Effector memory CD8-positive, alpha-beta T cell (primary cell): ENCODE data around the gene NSMF.

Experiments
- ATAC-seq: fragments of 150-1000 bp; cut with Tn5 transposase; replicated peaks from 2 replicates; pipeline ENCODE4 v1.10.0; 2021; ENCODE audit warnings: mild to moderate bottlenecking, moderate library complexity
- DNase-seq, 3 experiments: peaks; one replicate each; pipeline ENCODE4 v3.0.0; 2021
- H3K27ac Mint-ChIP-seq, 2 donors: one replicate each; pipeline ENCODE4 v1.8.0; 2022; ENCODE audit warnings: mild to moderate bottlenecking in 2 of 2, mixed read lengths in 2 of 2, moderate library complexity in 2 of 2
- H3K27me3 Mint-ChIP-seq, 2 donors: one replicate each; pipeline ENCODE4 v1.8.0; 2022; ENCODE audit warnings: mixed read lengths in 2 of 2
- H3K36me3 Mint-ChIP-seq: one replicate; pipeline ENCODE4 v1.8.0; 2022; ENCODE audit warnings: mild to moderate bottlenecking, moderate library complexity, mixed read lengths; ENCODE audit not compliant: insufficient read depth
- H3K4me1 Mint-ChIP-seq, 2 donors: one replicate each; pipeline ENCODE4 v1.8.0; 2022; ENCODE audit warnings: low read depth in 2 of 2, mixed read lengths in 2 of 2
- H3K4me3 Mint-ChIP-seq, 2 donors: one replicate each; pipeline ENCODE4 v1.8.0; 2022; ENCODE audit warnings: mild to moderate bottlenecking in 2 of 2, mixed read lengths in 2 of 2, moderate library complexity in 2 of 2
- H3K9me3 Mint-ChIP-seq, 2 donors: one replicate each; pipeline ENCODE4 v1.8.0; 2022; ENCODE audit warnings: mixed read lengths in 2 of 2

NSMF gene

DNA sequence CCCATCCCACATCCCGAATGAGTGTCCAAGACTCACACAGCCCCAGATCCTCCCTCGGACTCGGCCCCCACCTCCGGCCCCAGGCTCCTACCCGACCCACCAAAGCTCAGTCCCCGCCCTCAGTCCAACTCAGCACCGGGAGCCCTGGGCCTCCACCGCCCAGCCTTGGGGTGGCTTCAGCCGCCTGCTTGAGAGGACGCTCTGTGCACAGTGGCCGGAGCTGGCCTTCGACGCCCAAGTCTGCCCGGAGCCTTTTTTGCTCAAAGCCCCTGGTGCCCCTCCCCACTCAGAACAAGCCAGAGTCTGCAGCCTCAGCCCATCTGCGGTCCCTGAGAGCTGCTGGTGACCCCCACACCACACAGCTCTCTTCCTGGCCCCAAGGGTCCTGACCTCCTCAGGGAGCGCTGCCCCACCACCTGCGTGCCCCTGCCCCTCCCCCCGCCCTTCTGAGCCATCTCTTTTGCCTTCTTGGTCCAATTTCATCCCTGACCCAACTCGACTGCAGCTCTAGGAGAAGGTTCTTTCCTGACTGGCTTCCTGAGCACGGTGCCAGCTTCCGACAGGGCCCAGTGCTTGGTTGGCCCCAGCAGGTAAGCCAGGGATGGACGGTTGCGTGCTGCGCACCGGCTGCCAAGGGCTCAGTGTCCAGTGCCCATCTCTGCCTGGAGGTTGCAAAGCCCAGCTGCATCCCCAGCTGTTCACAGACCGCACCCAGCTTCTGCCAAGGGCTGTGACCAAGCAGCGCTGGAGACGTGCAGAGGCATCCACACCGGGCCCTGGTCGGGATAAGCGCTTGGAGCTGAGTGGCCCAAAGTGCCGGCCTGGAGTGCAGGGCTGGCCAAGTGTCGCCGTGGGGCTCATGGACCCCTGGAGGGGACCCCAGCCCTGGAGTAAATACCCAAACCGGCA is 27.7 kb upstream of the NSMF start:
- Mint-ChIP-seq H3K36me3 (no peaks in the 10 kb centered on the region), H3K9me3 (no peaks in the 10 kb centered on the region)

DNA sequence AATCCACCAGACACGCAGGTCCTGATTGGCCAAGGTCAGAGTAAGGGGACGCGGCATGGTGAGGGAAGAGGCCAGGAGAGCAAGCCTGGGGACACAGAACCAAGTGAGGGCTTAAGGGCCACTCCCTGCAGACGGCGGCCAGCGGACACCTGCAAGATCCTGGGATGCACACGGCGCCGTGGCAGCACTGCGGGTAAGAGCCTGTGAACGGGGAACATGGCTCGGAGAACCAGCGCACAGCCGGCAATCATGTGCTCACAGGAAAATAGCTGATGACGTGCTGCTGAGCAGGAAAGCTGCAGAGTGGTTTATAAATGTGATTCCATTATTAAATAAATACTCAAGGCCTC is 27.0 kb upstream of the NSMF start:
- Mint-ChIP-seq H3K27ac (peak overlapping the region in 1 of 2 donors; percentile 41), H3K9me3 (no peaks in the 10 kb centered on the region)
- ATAC-seq, result no peak

More for the DNA sequence above, 27.7 kb upstream of the NSMF start:
- Mint-ChIP-seq H3K4me3 (no peak overlapping the region), H3K27ac (peak overlapping the region in 1 of 2 donors; percentile 41), H3K27me3 (no peaks in the 10 kb centered on the region), H3K4me1 (peaks cover 2 to 6% of the 10 kb centered on the region in 2 donors)
- no peak for ATAC-seq
- DNase-seq, result no peak

DNA sequence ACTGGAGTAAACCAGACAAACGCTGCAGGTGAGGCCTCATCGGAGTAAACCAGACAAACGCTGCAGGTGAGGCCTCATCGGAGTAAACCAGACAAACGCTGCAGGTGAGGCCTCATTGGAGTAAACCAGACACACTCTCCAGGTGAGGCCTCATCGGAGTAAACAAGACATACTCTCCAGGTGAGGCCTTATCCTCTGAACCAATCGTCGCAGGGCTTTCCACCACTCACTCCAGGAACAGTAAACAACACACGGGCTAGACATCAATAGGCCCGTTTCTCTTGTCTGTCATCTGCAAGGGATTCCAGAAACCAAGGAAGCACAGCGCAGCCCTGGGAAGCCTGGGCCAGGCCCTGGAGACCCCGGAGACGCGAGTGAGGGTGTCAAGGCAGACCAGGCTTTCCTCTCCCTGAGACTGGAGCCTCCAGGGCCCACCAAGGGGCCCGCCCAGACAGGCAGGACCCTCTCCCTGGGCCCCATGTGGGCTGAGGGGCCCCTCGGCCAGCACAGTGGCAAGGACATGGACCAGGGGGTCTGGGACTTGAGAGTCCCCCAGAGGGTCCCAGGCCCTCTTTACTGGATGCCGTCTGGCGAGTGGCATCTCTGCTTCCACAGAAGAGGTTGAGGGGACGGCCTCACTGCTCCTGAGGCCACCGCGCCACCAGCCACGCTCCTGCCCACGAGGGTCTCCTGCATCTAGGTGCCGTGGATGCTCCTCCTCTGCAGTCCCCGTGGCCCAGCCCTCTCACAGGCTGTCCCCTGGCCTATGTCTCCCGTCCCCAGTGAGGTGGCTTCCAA is 26.4 kb upstream of the NSMF start:
- no peaks in the 10 kb centered on the region for H3K9me3 Mint-ChIP-seq
- ATAC-seq (no peak), DNase-seq (no peak)
- H3K36me3 Mint-ChIP-seq, result no peaks in the 10 kb centered on the region
- peaks cover 1 to 8% of the 10 kb centered on the region in 2 donors for H3K4me1 Mint-ChIP-seq
- H3K4me3 Mint-ChIP-seq, result no peak overlapping the region
- H3K27ac Mint-ChIP-seq, result no peak overlapping the region
- H3K27me3 Mint-ChIP-seq, result no peaks in the 10 kb centered on the region

More for the DNA sequence above, 27.0 kb upstream of the NSMF start:
- Mint-ChIP-seq H3K4me3 (no peak overlapping the region), H3K27me3 (no peaks in the 10 kb centered on the region), H3K4me1 (peaks cover 4 to 8% of the 10 kb centered on the region in 2 donors), H3K36me3 (no peaks in the 10 kb centered on the region)
- no peak for DNase-seq

DNA sequence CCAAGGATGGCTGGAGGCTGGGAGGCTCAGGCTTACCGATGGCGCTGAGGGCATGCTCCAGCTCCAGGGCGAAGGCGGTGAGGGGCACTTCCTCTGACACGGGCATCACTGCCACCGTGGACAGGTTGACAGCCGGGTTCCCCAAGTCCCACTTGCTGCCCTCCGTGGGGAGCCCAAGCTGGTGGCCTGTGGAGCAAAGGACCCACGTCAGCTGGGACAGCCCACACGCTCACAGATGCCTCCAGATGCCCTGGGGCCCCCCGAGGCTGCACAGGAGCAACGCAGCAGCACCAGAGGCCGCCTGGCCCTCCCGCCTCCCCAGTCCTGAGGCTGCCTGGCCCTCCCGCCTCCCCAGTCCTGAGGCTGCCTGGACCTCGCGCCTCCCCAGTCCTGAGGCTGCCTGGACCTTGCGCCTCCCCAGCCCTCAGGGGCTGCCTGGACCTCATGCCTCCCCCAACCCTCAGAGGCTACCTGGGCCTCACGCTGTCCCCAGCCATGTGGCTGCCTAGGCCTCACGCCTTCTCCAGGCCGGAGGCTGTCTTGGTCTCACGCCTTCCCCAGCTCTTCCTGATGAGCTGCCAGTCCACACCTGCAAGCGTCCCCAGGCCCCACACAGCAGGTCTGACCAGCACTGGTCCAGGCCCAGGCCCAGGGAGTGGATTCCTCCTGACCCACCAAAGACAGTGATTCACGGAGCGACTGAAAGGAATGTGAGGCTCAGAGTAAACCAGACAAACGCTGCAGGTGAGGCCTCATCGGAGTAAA is 25.6 kb upstream of the NSMF start:
- no peak overlapping the region for H3K4me3 Mint-ChIP-seq
- H3K36me3 Mint-ChIP-seq, result no peaks in the 10 kb centered on the region
- H3K4me1 Mint-ChIP-seq, result peaks cover 1 to 8% of the 10 kb centered on the region in 2 donors
- ATAC-seq, result no peak
- no peak overlapping the region for H3K27ac Mint-ChIP-seq
- no peak for DNase-seq
- no peaks in the 10 kb centered on the region for H3K27me3 Mint-ChIP-seq
- no peaks in the 10 kb centered on the region for H3K9me3 Mint-ChIP-seq

DNA sequence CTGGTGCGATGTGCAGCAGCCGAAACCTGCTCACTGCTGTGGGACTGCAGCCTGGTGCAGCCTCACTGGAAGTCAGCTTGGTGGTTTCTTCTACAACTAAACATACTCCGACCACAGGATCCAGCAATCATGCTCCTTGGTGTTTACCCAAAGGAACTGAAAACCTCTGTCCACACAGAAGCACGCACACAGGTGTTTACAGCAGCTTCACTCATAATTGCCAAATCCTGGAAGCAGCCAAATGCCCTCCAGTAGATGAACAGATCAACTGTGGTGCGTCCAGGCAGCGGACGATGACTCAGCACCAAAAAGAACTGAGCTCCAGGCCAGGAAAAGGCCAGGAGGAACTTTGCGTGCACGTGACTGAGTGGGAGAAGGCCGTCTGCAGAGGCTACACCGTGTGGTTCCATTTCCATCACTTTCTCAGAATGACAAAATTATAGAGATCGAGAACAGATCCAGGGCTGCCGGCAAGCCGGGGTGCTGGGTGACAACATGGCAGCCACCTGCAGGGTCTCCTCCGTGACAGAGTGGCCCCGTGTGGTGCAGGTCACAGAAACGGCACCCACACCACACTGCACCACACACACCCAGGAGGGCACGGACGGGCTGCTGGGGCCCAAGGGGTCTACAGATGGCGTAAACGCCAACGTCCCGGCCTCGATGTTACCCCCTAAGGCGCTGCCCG is 23.1 kb upstream of the NSMF start:
- ATAC-seq (no peak), DNase-seq (no peak)
- Mint-ChIP-seq H3K27me3 (no peaks in the 10 kb centered on the region), H3K36me3 (no peaks in the 10 kb centered on the region), H3K4me3 (peak overlapping the region in 1 of 2 donors; percentile 13), H3K4me1 (peaks cover 1 to 8% of the 10 kb centered on the region in 2 donors), H3K9me3 (no peaks in the 10 kb centered on the region), H3K27ac (peak overlapping the region in 1 of 2 donors; percentile 8)

DNA sequence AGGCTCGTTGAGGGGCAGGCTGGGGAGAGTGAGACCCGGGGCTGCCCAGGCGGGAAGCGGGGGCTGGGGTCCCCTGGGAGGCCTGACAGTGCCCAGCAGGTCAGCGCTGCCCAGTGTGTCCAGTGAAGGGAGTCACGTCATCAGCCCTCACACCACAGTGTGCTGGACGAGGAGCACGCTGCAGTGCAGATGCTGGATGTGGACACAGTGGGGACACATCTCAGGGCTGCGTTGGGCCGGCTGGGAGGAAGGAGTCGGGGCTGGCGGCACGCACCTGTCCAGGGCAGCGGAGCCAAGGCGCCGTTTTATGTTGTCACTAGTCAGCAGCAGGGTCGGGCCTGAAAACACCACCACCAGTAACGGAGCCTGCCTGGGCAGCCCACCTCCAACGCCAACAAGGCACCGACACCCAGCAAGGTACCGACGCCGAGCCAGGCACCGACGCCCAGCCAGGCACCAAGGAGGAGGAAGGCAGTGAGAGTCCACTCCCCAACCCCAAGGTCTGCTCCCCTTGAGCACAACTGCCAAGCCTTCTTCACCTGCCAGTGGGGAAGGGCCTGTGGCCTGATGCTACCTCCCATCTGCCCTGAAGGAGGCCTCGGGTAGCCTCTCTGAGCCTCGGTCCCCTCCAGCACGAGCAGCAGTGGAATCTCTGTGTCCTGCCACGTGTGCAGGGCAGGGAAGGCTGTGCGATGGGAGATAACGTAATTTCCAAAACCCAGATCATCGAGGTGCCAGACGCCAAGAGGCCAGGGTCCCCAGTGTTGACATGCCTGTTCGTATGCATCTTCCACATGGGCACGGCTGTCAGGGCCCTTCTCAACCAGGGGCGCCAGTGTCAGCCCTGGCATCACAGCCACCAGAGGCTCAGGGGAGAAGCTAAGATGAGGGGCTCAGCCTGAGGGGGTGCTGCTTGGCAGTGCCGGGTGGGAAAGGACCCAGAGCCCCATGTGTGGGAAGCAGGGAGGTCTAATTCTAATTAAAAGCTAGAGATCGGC is 21.9 kb upstream of the NSMF start:
- no peak for ATAC-seq
- no peak overlapping the region for H3K27ac Mint-ChIP-seq
- no peak for DNase-seq
- no peak overlapping the region for H3K4me3 Mint-ChIP-seq
- H3K9me3 Mint-ChIP-seq, result peaks cover 0 to 4% of the 10 kb centered on the region in 2 donors
- H3K36me3 Mint-ChIP-seq, result no peaks in the 10 kb centered on the region
- H3K4me1 Mint-ChIP-seq, result peaks cover 1 to 8% of the 10 kb centered on the region in 2 donors
- H3K27me3 Mint-ChIP-seq, result no peaks in the 10 kb centered on the region

DNA sequence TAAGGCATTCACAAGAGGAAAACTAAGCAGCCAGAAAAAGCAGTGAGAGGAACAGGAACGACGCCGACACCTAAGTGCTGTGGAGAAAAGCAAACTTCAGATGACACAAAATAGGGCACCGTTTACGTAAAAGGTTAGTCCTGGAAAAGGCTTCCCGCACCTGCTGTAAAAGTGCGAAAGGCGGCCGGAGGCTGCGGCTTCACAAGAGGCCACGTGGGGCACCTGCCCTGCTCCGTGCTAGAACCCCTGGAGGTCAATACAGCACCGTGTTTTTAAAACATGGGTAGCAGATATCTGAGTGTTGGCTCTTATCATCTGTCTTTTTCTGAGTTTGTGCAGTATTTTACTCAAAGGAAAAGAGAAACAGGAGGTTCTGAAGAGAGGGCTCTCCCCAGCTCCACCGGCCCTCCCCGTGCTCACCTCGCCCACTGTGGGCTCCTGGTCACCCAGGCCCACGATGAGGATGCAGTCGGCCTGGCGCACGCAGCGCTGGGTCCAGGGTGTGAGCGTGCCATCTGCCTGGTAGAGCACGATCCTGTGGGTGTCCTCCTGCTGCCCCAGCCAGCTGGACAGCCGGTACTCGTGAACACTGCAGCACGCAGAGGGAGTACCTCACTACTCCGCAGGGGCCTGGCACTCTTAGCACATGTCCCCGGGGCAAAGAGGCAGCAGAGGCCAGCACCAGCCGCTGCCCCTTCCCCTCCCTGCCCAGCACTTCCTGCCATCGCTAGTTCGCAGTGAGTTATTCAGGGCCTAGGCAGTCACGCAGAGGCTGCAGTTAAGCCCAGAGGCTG is 21.0 kb upstream of the NSMF start:
- H3K36me3 Mint-ChIP-seq, result no peaks in the 10 kb centered on the region
- peaks cover 2 to 9% of the 10 kb centered on the region in 2 donors for H3K9me3 Mint-ChIP-seq
- DNase-seq, result no peak
- no peak for ATAC-seq
- H3K27ac Mint-ChIP-seq, result no peak overlapping the region
- no peak overlapping the region for H3K4me3 Mint-ChIP-seq
- peaks cover 1 to 8% of the 10 kb centered on the region in 2 donors for H3K4me1 Mint-ChIP-seq
- H3K27me3 Mint-ChIP-seq, result no peaks in the 10 kb centered on the region

DNA sequence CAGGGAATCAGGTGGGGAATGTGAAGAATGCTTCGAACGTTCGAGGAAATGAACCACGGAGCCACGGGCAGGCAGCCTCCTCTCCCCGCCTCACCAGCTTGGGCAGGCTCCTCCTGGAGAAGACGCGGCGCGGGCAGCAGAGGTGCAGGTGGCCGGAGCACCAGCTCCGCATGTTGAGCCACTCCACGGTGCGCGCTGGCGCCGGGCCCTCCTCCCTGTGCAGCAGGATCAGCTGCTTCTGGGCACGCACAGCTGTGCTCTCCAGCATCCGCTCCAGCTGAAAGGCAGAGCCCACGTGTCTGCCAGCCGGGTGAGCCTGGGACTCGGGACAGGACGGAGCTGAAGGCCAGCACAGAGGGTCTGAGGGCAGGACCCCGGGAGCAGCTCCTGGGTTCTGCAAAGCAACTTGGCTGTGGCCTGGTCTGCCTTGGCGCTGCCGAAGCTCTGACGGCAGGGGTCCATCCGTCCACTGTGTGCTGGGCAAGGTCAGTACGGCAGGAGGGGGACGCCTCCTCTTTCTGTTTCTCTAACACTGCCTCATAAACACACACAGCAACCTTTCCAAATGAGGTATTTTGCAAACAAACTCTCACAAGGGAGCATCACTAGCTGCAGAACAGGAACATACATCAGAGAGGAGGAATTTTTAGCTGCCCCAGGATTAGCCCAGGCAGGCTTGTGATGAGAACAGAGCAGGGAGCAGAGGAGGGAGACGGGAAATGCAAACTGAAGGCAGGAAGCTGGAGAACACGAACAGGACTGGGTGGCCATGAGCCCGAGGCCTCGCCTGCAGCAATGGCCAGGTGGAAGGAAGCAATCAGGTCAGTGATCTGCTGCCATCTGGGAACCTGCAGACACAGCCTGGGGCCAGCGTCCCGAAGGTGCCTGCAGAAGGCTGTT is 20.1 kb upstream of the NSMF start:
- no peak overlapping the region for H3K27ac Mint-ChIP-seq
- no peak for DNase-seq

DNA sequence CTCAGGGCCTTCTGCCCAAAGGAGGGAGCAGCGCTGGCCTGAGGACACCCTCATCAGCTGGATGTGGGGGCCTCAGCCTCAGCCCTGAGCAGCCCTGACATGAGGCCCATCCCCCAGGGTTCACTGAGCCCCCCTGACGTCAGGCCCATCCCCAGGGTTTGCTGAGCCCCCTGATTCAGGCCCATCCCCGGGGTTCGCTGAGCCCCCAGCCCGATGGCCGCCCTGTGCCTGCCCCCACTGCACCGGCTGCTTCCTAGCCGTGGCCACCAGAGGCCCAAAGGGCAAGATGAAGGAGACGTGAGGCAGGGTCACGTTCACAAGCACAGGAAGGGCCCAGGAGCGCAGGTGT is 19.5 kb upstream of the NSMF start:
- Mint-ChIP-seq H3K9me3 (peaks cover 5 to 19% of the 10 kb centered on the region in 2 donors), H3K4me3 (no peak overlapping the region), H3K27me3 (no peaks in the 10 kb centered on the region), H3K27ac (no peak overlapping the region), H3K36me3 (no peaks in the 10 kb centered on the region), H3K4me1 (peaks cover 1 to 8% of the 10 kb centered on the region in 2 donors)
- ATAC-seq (no peak), DNase-seq (no peak)

More for the DNA sequence above, 20.1 kb upstream of the NSMF start:
- Mint-ChIP-seq H3K36me3 (no peaks in the 10 kb centered on the region), H3K4me1 (peaks cover 1 to 8% of the 10 kb centered on the region in 2 donors), H3K4me3 (no peak overlapping the region), H3K9me3 (peaks cover 4 to 13% of the 10 kb centered on the region in 2 donors), H3K27me3 (no peaks in the 10 kb centered on the region)
- no peak for ATAC-seq

DNA sequence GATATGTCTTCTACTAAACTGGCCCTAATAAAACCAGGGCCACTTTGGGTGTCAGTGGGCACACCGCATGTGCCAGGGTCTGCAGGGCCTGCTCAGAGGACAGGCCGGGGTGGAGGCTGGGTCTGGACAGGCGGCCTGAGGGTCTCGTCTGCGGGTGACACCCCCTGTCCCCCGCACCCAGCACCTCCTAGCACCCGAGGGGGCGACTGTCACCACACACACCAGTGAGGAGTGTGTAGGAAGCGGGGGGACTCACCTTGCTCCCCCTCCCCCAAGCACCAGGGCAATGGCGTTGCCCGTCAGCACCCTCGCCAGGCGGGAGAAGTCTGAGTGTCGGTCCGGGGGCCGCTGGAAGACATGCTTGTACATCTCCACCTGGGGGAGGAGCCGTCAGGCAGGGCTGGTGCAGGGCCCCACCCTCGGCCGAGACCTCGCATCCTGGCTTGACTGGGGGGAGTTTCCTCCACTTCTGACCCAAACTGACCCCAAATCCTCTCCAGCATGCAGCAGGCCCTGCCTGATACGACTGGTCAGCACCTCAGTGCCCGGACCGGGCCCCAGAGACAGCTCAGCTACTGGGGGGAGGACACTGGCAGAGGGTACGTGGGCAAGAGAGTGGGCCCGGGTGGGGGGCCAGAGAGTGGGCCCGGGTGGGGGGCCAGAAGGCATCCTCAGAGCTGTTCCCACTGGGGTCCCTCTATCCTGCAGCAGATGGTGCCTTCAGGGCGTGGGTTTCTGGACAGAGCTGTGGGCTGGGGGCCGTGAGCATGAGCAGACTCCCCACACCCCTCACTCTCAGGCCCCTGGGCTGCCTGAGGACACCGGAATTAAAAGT is 18.9 kb upstream of the NSMF start:
- H3K4me3 Mint-ChIP-seq, result no peak overlapping the region
- DNase-seq (no peak), ATAC-seq (no peak)
- peaks cover 1 to 8% of the 10 kb centered on the region in 2 donors for H3K4me1 Mint-ChIP-seq
- H3K27me3 Mint-ChIP-seq, result no peaks in the 10 kb centered on the region
- H3K27ac Mint-ChIP-seq, result no peak overlapping the region
- peaks cover 7 to 22% of the 10 kb centered on the region in 2 donors for H3K9me3 Mint-ChIP-seq
- H3K36me3 Mint-ChIP-seq, result no peaks in the 10 kb centered on the region
